HG02763 (cell line): Measurements from ENCODE around the gene PTPN9.
A peak's percentile ranks its signal among the peaks of the same experiment; 100 is the strongest.
"Not testable (repeated sequence)": the region's sequence is repeated elsewhere in the genome, so short reads cannot be mapped to it uniquely, and the experiment has no call there.

Source experiments
- ATAC-seq: cut with Tn5 transposase; IDR thresholded peaks from one replicate; pipeline ENCODE4 v1.9.1; 2021; ENCODE audit warnings: mild to moderate bottlenecking, moderate library complexity; ENCODE audit not compliant: unreplicated experiment

PTPN9 gene

DNA sequence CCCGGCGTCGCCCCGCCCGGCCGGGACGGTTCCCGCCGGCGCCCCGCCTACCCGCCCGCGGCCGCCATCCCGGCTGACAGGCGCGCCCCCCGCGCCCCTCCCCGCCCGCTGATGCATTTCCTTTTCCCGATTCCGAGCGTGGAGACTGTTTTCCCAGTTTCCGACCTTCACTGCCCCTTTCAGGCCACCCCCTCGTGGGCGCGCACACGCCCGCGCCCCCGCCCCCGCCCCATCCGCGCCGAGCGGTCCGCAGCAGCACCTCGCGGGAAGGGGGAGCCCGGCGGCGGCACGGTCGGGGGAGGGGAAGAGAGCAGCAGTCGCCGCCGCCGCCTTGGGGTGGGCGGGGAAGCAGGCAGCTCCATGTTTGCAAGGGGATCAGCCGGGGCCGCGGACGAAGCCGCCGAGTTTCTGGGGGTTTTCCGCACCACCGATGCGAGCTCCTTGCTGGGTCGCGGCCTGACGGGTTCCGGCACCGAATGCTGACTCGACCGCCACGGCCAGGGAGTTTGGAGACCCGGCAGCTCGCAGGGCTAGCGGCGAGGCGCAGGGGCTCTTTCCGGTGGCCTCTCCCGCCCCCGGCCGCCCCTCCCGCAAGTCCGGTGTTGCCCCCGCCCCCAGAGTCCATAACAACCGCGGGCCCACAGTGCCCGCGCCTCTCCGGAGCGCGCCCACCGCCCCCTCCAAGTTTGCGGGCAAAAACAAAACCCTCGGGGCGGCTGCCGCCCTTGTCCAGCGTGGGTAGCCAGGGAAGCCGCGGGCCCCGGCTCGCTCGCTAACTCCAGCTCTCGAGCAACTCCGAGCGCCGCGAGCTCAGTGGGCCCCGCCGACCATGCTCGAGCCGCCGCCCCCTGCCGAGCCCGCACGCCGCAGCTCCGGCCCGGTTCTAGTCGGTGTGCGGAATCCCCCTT lies 124.4 kb downstream of the PTPN9 start:
- no peak for ATAC-seq

DNA sequence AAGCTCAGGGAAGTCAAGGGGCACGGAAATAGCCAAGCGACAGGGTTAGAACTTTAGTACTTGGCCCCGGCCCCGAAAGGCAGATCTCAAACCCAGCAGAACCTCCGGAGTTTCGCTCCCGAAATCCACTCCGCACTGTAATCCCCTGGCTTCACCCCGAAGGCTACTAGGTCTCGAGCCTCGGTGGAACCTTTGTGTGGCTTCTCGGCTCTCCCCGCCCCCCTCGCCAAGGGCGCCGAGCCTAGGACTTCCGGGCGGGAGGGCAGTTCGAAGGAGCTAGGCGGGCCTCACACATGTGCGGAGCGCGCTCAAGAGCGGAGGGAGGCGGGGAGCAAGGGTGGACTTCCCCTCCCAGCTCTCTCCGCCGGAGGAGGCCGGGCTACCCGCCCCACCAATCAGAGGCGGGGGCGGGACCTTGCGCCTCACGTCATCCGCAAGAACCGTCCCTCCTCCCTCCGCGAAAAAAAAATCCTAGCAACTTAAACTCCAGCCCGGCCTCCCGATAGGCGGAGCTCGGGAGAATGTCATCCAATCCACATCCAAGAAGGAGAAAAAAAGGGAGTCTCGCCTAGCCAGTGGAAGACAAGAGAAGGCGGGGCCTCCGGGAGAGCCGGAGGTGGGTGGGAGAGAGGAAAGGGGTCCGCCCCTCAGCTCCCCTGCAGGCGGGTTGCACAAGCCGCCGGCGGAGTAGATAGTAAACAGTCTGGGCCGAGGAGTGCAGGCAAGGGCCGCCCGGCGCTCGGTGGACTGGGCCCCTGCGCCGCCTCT lies 125.2 kb downstream of the PTPN9 start:
- peak; percentile 32 for ATAC-seq

DNA sequence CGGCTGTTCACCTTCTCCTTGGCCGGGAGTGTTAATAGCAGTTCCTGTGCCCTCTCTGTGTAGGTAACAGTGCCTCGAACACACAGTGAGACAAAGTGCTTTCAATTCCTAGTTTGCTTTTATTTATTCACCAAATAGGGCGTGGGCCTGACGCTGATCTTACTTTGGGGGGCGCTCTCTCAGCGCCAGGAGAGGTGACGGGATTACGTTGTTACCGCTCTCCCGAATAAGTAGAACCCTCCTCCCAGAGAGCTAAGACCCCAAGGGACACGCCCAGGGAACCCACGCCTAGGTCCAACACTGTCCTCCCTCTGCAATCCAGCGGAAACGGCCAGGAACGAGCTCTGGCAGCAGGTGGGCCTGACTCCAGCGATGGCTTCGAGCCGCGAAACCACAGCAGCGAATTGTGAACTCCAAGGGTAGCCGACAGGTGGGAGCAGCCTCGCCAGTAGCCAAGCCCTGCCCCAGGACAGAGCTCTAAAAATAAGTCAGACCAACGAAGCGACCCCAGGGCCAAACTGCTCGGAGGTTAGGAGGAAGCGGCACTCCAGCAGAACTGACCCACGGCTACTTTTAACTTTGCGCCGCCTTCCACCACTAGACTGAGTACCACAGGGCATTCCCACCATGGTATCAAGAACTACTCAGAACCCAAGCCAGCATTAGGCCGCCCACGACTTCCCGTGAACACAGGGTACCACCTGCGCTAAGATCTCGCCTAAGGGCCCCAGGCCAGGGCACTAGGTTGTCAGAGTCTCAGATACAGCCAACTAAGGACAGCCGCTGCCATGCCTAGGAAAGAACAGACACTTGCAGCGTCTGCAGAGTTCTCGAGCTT lies 126.0 kb downstream of the PTPN9 start:
- ATAC-seq, result no peak

DNA sequence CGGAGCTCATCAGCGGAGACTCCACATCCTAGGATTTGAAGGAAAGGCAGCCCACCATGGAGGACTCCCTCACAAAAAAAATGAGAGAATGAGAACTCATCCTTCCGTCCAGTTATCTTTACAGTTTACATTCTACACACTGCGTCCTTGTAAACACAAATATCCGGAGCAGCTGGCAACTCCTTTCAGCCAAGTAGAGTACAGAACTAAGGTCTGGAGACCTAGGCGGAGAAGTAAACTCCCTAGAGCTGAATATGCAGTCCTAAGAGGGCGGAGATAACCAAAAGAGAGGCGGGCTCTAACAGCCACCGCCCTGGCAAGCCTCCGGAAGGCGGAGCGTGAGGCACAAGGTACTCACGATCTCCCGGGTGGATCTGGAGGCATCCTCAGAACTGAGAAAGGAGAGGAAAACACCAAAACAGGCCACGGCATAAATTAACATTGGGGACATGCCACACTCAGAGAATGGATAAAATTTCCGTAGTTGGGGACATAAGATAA lies 126.7 kb downstream of the PTPN9 start:
- ATAC-seq, result no peak

- ATAC-seq, result peak; percentile 38
These were observed 127.3 kb downstream of the PTPN9 start, which contains the start of gene SIN3A for GRCh38 chr15:75451674-75452363. SIN3A (minus strand) TSS chr15:75451690; CDS start chr15:75430375, 21,315 bp downstream.

- ATAC-seq, result no peak
These were observed 127.9 kb downstream of the PTPN9 start for GRCh38 chr15:75451202-75451673.

DNA sequence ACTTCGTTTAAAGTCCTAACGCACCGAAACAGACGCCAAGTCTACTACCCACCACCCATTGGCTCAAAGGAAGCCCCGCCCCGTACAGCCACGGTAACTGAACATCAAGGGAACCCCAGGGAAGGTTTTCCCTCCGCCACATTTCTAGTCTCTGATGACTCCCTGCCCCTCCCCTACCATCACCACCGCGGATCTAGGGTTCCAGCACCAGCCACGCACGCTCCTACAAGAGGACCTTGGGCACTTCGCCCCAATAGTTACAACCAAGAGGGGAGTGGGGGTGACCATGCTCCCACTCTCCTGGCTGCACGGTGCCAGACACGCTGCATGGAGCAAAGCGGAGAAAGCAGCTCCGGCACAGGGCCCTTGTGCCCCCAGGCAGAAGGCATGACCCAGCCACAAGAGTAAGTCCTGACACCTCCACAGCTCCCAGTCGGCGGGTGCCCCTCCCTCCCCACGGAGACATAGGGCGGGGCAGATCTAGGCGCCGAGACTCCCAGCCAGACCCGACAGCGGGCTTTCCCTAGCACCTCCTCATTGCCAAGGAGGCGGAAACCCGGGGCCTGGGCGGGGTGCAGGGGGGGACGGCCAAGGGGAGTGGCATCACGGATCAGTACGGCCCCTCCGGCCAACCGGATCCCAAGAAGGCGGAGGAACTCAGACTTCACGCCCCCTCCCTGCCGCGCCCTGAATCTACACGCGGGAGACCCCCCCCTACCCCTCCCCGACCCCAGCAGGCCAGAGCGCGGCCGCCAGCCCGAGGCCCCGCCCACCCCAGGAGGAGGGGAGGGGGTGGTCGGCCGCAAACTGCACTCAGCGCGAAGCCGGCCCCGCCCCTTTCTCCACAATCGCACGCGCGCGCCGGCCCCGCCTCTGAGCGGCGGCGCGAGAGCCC lies 128.6 kb downstream of the PTPN9 start:
- peak; percentile 22 for ATAC-seq

DNA sequence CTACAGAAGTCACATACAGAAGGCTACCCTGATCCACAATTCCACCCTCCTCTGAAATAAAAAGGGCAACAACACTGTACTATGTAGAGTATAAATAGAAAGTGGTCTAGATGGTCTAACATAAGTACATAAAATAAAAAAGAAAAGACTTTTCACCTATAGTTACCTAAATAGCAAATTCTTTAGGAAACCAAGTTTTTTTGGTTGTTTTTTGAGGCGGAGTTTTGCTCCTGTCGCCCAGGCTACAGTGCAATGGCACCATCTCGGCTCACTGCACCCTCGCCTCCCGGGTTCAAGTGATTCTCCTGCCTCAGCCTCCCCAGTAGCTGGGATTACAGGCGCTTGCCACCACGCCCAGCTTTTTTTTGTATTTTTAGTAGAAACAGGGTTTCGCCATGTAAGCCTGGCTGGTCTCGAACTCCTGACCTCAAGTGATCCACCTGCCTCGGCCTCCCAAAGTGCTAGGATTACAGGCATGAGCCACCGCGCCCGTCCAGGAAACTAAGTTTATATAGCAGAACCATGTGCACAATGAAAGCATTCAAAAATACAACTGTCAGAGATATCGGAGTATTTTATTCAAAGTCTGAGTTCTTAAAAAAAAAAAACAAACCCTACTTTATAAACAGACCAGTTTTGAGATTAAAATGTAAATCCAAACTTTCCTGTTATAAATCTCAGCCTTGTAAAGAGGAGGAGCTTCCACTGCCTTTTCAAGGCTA lies 129.4 kb downstream of the PTPN9 start:
- ATAC-seq, result no peak

- ATAC-seq, result not testable (repeated sequence)
These were observed 130.9 kb downstream of the PTPN9 start for GRCh38 chr15:75448171-75448570.

DNA sequence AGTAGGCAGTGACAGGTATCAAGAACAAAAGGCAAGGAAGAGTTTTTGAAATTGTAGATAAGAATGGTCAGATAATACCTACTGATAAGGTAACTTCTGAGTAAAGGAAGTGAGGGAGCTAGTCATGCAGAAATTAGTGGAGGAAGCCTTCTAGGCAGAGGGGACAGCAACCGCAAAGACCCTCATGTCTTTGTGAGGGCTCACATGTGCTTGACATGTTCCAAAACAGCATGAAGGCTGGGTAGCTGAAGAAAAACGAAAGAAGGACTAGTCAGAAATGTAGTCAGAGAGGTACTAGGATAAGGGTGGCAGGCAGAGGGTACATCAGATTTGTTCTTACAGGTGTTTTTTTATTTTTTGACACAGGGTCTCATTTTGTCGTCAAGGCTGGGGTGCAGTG lies 133.0 kb downstream of the PTPN9 start:
- ATAC-seq, result no peak

- ATAC-seq, result not testable (repeated sequence)
These were observed 133.8 kb downstream of the PTPN9 start for GRCh38 chr15:75445324-75445723.

DNA sequence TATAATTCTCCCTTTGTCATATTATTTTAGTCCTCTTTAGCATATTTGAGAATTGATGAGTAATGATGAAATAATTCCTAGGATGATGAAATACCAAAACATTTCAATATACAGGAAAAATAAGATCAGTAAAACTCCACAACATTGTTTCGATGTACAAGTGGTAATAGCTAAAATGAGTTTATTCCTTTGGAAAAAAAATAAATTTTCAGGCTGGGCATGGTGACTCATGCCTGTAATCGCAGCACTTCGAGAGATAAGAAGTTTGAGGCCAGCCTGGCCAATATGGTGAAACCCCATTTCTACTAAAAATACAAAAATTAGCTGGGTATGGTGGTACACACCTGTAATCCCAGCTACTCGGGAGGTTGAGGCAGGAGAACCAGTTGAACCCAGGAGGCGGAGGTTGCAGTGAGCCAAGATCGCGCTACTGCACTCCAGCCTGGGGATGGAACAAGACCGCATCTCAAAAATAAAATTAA lies 135.1 kb downstream of the PTPN9 start:
- ATAC-seq, result not testable (repeated sequence)

GRCh38 chr15:75437721-75438120 lies 141.4 kb downstream of the PTPN9 start:
- no peak for ATAC-seq

DNA sequence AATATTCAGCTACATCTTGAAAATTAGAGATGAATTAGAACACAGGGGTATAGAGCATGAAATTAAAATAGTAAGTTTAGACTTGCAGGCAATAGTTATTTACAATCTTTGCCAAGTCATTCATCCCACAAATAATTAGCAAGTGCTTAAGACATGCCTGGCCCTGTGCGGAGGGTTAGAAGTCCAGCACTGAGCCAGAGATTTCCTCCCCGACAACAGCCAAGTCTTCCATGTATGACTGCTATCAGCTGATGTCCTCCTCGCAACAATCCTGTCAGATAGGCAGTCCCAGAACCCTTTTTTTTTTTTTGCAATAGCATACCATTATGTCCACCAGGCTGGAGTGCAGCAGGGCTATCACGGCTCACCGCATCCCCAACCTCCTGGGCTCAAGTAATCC lies 142.2 kb downstream of the PTPN9 start:
- no peak for ATAC-seq

DNA sequence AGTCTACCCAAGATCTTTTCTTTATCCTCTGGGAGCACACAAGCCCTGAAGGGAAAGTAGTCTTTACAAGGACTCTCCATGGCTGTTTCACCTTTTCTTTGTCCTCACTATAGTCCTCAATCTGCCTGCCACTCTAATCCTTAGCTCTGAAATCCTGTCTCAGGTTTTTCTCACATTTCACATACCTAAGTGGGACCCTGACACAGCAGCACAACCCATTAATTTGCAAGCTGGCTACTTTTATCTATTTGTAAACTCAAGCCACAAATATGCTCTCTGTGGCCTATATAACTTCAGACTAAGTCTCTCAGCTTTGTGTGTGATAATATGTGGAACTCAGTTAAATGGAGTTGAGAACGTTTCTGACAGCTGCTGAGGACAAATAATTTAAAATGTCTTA lies 147.4 kb downstream of the PTPN9 start:
- ATAC-seq, result no peak

GRCh38 chr15:75431270-75431669 lies 147.8 kb downstream of the PTPN9 start:
- ATAC-seq, result no peak

- ATAC-seq, result no peak
These were observed 148.9 kb downstream of the PTPN9 start for GRCh38 chr15:75430259-75430658.

GRCh38 chr15:75428152-75428551 lies 151.0 kb downstream of the PTPN9 start:
- no peak for ATAC-seq
